Activated CD4-positive, alpha-beta memory T cell treated with anti-CD3 and anti-CD28 coated beads for 36 hours (primary cell): ENCODE measurements around the gene PIGA. TPM values are rescaled to one million over a fixed set of nuclear protein-coding genes. Genes with fewer than 3 reads are reported as not detected.
A peak's percentile ranks its signal among the peaks of the same experiment; 100 is the strongest.
"Not testable (repeated sequence)": the region's sequence is repeated elsewhere in the genome, so short reads cannot be mapped to it uniquely, and the experiment has no call there.

Source experiments
- CTCF ChIA-PET: fragments of 350-600 bp; sonication (Branson Sonifier 250); formaldehyde crosslinking; loops from one replicate; lab custom pipeline; 2021; ENCODE audit warnings: antibody characterized with exemption, inconsistent platforms; lab: Charles Lee
- POLR2A ChIA-PET: fragments of 350-600 bp; sonication (Branson Sonifier 250); formaldehyde crosslinking; loops from one replicate; lab custom pipeline; 2021; ENCODE audit warnings: antibody characterized with exemption; lab: Charles Lee
- DNase-seq: peaks from one replicate; pipeline ENCODE4 v3.0.0-alpha.2; 2020
- H3K27ac Mint-ChIP-seq: one replicate; pipeline ENCODE4 v1.8.0; 2021; ENCODE audit warnings: mixed read lengths
- H3K27me3 Mint-ChIP-seq: one replicate; pipeline ENCODE4 v1.8.0; 2021; ENCODE audit warnings: mixed read lengths
- H3K36me3 Mint-ChIP-seq: one replicate; pipeline ENCODE4 v1.8.0; 2021; ENCODE audit warnings: mixed read lengths
- H3K4me1 Mint-ChIP-seq: one replicate; pipeline ENCODE4 v1.8.0; 2021; ENCODE audit warnings: low read depth, mixed read lengths
- H3K4me3 Mint-ChIP-seq: one replicate; pipeline ENCODE4 v1.8.0; 2021; ENCODE audit warnings: mild to moderate bottlenecking, mixed read lengths
- H3K9me3 Mint-ChIP-seq: one replicate; pipeline ENCODE4 v1.8.0; 2021; ENCODE audit warnings: mixed read lengths
- intact Hi-C: fragments of 100-400 bp; cut with micrococcal nuclease; formaldehyde crosslinking; loops from one replicate; pipeline ENCODE4 v1.15.1; 2023
- total RNA-seq, 2 experiments: library from RNA; stranded (reverse); gene quantifications; one replicate each; pipeline ENCODE4 v1.2.3, GENCODE V29; 2021

The PIGA gene
- total RNA-seq, 2 experiments from 2014 or later: 31.1 to 36.7 TPM

DNA sequence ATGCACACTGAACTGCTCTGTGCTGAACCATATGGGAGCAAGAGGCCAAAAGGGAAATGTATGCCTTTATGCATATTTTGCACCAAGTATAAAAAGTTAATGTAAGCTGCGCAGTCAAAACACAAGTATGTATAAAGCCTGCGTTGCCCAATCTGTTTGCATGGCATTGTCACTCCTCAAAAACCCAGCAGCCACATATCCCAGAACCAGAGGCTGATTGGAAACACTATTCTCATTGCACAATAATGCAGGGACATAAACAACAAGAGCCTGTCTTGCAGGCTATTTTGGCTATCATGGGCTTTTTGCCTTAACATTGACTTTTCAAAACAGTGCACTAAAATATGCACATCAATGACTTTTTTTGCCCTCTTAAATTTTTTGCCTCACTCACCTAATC is 60.4 kb downstream of the PIGA start:
- POLR2A ChIA-PET: no interaction called here
- H3K27ac Mint-ChIP-seq: no peak overlapping the region
- H3K4me3 Mint-ChIP-seq: no peak overlapping the region
- H3K36me3 Mint-ChIP-seq: no peaks in the 10 kb centered on the region
- no peak for DNase-seq
- H3K4me1 Mint-ChIP-seq: peaks cover 5% of the 10 kb centered on the region
- intact Hi-C loops: no loop called here
- peaks cover 3% of the 10 kb centered on the region for H3K27me3 Mint-ChIP-seq
- H3K9me3 Mint-ChIP-seq: no peaks in the 10 kb centered on the region
- CTCF ChIA-PET: no interaction called here

DNA sequence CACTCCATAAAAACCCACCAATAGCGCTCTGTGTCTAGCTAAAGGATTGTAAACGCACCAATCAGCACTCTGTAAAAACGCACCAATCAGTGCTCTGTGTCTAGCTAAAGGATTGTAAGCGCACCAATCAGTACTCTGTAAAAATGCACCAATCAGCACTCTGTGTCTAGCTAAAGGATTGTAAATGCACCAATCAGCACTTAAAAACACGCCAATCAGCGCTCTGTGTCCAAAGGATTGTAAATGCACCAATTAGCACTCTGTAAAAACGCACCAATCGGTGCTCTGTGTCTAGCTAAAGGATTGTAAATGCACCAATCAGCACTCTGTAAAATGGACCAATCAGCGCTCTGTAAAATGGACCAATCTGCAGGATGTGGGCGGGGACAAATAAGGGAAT is 62.0 kb downstream of the PIGA start:
- H3K9me3 Mint-ChIP-seq, H3K27me3 Mint-ChIP-seq, DNase-seq, H3K27ac Mint-ChIP-seq, H3K36me3 Mint-ChIP-seq, CTCF ChIA-PET, intact Hi-C loops, H3K4me3 Mint-ChIP-seq, POLR2A ChIA-PET: not testable (repeated sequence)
- peaks cover 10% of the 10 kb centered on the region for H3K4me1 Mint-ChIP-seq

DNA sequence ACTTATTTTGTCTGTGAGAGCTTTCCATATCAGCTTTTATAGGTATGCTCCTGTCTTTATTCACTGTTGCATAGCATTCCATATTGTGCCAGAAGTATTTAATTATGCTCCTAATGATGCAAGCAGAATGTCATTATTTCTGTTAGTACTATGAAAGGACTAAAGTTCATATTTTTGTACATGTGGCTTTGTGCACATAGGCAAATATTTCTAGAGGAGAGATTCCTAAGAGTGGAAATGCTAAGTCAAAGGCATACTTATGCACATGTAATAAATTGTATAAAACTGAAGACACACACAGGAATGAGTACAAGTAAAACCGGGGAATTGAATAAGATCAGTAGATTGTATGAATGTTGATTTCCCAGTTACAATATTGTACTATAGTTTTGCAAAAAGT is 63.6 kb downstream of the PIGA start:
- intact Hi-C loops: no loop called here
- DNase-seq: no peak
- Mint-ChIP-seq H3K4me3 (no peak overlapping the region), H3K27me3 (no peaks in the 10 kb centered on the region), H3K27ac (no peak overlapping the region), H3K4me1 (peaks cover 10% of the 10 kb centered on the region), H3K9me3 (no peaks in the 10 kb centered on the region), H3K36me3 (no peaks in the 10 kb centered on the region)
- POLR2A ChIA-PET: no interaction called here
- CTCF ChIA-PET: no interaction called here

DNA sequence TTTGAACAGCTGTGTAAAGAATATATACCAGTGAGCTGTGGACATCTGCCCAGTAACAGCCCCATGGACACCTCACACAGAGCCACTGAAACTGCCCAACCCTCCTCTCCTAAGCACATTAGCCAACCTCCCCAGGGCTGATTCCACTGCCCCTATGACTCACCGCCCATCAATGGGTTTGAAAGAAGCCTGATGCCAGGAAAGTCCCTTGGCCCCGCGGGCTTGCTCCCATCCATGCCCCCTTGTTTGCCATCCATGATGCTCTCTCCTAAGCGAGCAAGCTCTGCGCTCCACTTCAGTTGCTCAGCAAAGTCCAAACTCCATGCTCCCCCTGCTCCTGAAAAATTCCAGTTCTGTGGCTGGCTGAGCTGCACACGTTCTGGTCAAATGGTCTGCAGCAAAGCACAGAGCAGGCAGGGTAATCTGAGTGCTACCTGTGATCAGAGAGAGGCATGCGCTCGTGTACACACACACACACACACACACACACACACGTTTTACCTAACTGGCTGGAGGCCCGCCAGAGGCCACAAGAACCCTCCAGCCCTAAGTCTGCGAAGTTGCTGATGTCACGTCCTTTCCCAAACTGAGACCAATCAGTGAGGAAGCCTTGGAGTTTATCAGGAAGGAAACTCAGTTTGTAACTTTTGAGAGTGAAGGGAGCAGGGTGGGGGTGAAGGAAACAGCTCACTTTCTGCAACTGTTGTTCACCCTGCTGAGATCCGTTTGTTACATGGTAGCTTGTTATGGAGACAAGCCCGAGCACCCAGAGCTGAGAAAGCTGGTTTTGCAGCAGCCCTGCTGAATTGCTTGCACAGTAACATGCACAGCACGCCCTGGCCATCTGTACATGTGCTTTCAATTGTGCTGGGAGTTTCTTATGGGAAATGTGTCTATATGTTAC is 65.5 kb downstream of the PIGA start, which contains the start of gene ASB9:
TSS of gene ASB9 (minus strand) at position 466 of the 904 bp plus-strand sequence. CDS start at position 257, 209 bp downstream.
- intact Hi-C loops: no loop called here
- peak; percentile 15 for DNase-seq
- Mint-ChIP-seq H3K9me3 (no peaks in the 10 kb centered on the region), H3K27ac (no peak within 1 kb of the TSS), H3K27me3 (no peaks in the 10 kb centered on the region), H3K4me1 (peaks cover 10% of the 10 kb centered on the region), H3K4me3 (no peak within 1 kb of the TSS), H3K36me3 (no peaks in the 10 kb centered on the region)
- CTCF ChIA-PET: interaction anchor here (1.1 kb wide), 1 partner anchor 127 kb away, joined by 3 read pairs; no protein-coding TSS in a partner anchor
- POLR2A ChIA-PET: no interaction called here

Other genes with a start within 250 kb of the PIGA start
- under 1 TPM; 0.43 to 0.48 TPM for gene ASB9, start 65.4 kb downstream of the PIGA start, total RNA-seq
- not detected for gene ASB11, start 19.9 kb downstream of the PIGA start, total RNA-seq
- gene VEGFD, start 48.9 kb upstream of the PIGA start, total RNA-seq: not detected
- 1 to 10 TPM; 2.4 to 3.1 TPM for gene PIR, start 157.8 kb upstream of the PIGA start, total RNA-seq
- not detected for gene BMX, start 165.3 kb upstream of the PIGA start, total RNA-seq